HG03045 (cell line): Measurements from ENCODE around the gene MEOX2.

ENCODE experiments used
- ATAC-seq: cut with Tn5 transposase; IDR thresholded peaks from one replicate; pipeline ENCODE4 v1.9.1; 2021; ENCODE audit warnings: mild to moderate bottlenecking, moderate library complexity; ENCODE audit not compliant: unreplicated experiment

The MEOX2 gene

DNA sequence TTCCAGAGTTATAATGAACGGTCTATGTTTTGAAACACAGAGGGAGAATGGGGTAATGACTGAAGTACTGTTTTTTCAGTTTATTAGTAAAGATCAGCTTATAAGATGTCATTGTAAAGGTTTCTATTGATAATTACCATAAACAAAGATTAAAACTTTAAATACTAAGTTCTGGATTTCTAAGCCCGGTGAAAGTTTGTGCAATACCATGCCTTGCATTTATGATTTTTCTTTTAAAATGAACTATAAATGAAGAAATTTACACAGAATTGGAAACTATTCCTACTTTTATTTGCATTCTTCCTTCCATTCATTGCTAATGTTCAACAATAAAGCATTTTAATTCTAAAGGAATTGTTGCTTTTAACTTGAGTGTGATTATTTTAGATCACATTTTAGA is 4.9 kb downstream of the MEOX2 start:
- no peak for ATAC-seq

DNA sequence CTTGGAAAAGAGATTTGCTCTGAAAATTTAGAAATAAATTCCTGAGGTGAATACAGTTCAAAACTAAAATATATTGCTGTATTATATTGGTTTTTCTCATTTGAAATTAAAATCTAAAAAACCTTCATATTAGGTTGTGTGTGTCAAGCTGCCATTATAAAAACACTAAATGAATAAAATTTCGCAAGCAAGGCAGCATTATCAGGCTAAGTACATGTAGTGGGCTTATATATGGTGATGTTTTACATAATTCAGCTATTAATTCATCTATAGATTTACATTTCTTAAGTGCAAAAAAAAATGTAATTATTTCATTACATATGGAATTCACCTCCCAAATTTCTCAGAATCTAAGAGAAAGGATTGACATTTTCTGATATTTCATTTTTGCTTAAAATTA is 5.3 kb downstream of the MEOX2 start:
- ATAC-seq: no peak

- no peak for ATAC-seq
These were observed 6.0 kb downstream of the MEOX2 start for GRCh38 chr7:15680446-15680845.

GRCh38 chr7:15679306-15679705 is 7.2 kb downstream of the MEOX2 start:
- ATAC-seq: no peak

DNA sequence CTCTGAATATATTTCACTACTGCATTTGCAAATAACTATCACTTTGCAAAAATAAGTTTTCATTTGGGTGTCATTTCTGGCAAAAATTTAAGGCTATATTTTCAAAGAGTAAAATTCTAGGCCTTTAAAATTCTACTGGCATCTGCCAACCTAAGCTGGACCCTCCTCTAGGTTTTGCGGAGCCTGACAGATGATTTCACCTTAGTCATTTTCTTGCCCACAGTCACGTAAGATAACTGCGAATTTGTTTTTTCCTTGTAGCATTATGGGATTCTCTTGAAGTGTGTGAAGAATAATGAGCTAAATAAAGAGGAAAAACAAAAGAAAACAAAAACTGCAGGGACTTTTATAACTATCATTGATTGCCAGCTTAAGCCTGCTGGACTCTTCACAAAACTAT is 7.8 kb downstream of the MEOX2 start:
- no peak for ATAC-seq

- ATAC-seq: no peak
These were observed 11.1 kb downstream of the MEOX2 start for GRCh38 chr7:15675379-15675778.

- no peak for ATAC-seq
These were observed 11.9 kb downstream of the MEOX2 start for GRCh38 chr7:15674586-15674985.

GRCh38 chr7:15669443-15670090 is 16.9 kb downstream of the MEOX2 start:
- no peak for ATAC-seq

- ATAC-seq: no peak
These were observed 18.5 kb downstream of the MEOX2 start for GRCh38 chr7:15667991-15668390.

GRCh38 chr7:15662451-15662850 is 24.0 kb downstream of the MEOX2 start:
- no peak for ATAC-seq

GRCh38 chr7:15658247-15658646 is 28.2 kb downstream of the MEOX2 start:
- ATAC-seq: no peak

- ATAC-seq: no peak
These were observed 33.6 kb downstream of the MEOX2 start for GRCh38 chr7:15652776-15653290.

DNA sequence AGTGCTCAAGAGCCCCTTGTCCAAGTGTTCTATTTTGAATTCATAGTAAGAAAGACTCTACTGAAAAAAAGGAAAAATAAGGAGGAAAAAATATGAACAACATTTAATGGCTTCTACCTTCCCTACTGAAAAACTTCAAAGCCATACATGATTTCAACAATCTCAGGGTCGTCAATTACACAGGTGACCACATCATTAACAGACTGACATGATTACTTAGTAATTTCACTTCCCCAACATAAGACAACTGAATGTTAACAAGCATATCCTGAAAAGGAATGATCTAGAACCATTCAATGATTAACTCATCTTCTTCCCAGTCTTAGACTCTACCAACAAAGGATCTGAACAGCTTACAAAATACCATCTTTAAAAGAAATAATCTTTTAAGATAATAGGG is 34.8 kb downstream of the MEOX2 start:
- ATAC-seq: no peak

- no peak for ATAC-seq
These were observed 35.7 kb downstream of the MEOX2 start for GRCh38 chr7:15650787-15651186.

- ATAC-seq: no peak
These were observed 38.0 kb downstream of the MEOX2 start for GRCh38 chr7:15648461-15648961.

DNA sequence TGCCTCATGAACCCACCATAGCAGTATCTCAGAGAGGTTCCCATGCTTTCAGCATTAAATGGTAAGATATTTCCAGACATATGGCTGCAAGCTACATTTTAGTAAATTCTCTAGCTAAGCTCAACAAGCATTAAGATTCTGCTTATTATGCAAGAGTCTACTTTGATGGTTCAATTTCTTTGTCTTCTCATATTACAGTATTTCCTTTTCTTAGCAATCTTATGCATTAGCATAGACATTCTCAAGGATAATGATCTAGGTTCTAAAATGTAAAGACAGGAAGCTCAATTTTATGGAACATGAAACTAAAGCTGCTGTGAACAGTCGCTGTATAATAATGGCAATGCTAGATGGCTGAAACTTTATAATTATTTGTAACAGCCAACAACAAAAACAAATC is 39.2 kb downstream of the MEOX2 start:
- ATAC-seq: no peak

- no peak for ATAC-seq
These were observed 43.3 kb downstream of the MEOX2 start for GRCh38 chr7:15643000-15643705.

DNA sequence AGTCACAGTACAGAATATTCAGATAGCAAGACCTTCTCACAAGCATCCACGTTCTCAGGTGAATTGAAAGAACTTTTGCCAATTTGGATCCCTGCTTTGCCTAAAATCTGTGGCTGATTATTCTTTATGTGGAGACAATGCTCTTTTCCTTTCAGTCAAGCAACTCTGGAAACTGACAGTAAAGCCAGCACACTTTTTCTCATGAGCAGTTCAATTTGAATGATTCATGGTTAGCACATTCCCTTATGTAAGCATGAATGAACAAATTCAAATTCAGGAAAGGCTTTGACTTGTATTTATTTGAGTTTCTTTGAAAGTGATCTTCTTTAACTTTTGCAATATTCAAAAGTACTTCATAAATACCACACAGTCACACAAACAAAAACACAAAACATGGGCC is 57.6 kb downstream of the MEOX2 start:
- ATAC-seq: no peak

- ATAC-seq: no peak
These were observed 60.4 kb downstream of the MEOX2 start for GRCh38 chr7:15626041-15626440.

- no peak for ATAC-seq
These were observed 61.0 kb downstream of the MEOX2 start for GRCh38 chr7:15625466-15625865.

DNA sequence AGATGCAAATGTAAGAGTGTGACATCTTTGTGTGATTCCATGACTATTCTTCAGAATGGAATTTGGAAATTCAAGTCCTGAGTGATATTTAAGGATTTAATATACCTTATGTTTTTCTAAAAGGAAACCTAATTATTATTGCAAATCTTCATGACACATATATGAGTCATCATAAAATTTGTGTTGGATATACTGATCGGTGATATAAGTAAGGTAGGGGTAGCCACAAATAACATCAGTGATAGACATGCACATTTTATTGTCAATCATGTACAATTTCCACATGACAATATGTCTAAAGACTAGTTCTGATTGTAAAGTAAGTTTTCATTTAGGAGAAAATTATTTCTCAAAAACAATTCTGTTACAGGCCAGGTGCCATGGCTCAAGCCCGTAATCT is 65.0 kb downstream of the MEOX2 start:
- no peak for ATAC-seq

- no peak for ATAC-seq
These were observed 65.8 kb downstream of the MEOX2 start for GRCh38 chr7:15620491-15621185.
